Stomach (tissue), 9 donors: ENCODE measurements around the gene APOL2. TPM values are rescaled to one million over a fixed set of nuclear protein-coding genes. Genes with fewer than 3 reads are reported as not detected.
"Not testable (repeated sequence)": the region's sequence is repeated elsewhere in the genome, so short reads cannot be mapped to it uniquely, and the experiment has no call there.

Experiments used
- DNase-seq, 2 donors: peaks; one replicate each; pipeline versions ENCODE4 v3.0.0 to v3.0.0-alpha.2; 2013 to 2019
- H3K27ac ChIP-seq, 5 donors: fragments of 200-600 bp in 4 of 5; sonication (generic) in 4 of 5; one replicate each; pipeline ENCODE4 v1.5.1; 2013 to 2019; ENCODE audit warnings: mild to moderate bottlenecking in 1 of 5, moderate library complexity in 1 of 5
- H3K27me3 ChIP-seq, 3 donors: fragments of 200-600 bp; sonication (generic); one replicate each; pipeline ENCODE4 v1.5.1; 2017 to 2019; ENCODE audit warnings: mixed run types in 1 of 3
- H3K36me3 ChIP-seq, 4 donors: fragments of 200-600 bp; sonication (generic); 1 replicate in 3 of 4; 2 replicates in 1 of 4; pipeline ENCODE4 v1.5.1; 2016 to 2019
- H3K4me1 ChIP-seq, 4 donors: fragments of 200-600 bp; sonication (generic); one replicate each; pipeline ENCODE4 v1.5.1; 2016 to 2019
- H3K4me3 ChIP-seq, 4 donors: fragments of 200-600 bp; sonication (generic) in 3 of 4; one replicate each; pipeline ENCODE4 v1.5.1; 2016 to 2019; ENCODE audit warnings: mild to moderate bottlenecking in 1 of 4
- H3K9me3 ChIP-seq, 4 donors: fragments of 200-600 bp; sonication (generic); one replicate each; pipeline ENCODE4 v1.5.1; 2016 to 2019
- CTCF ChIP-seq, 7 experiments: fragments of 450-650 bp in 4 of 7; fragments of 200-600 bp in 3 of 7; sonication (generic) in 3 of 7; IDR thresholded peaks; one replicate each; pipeline ENCODE4 v1.5.1; 2016 to 2019; ENCODE audit warnings: antibody characterized with exemption in 7 of 7, control low read depth in 2 of 7, mild to moderate bottlenecking in 1 of 7
- EP300 ChIP-seq: sonication (generic); formaldehyde crosslinking; IDR thresholded peaks from one replicate; pipeline ENCODE4 v1.6.1; 2017; ENCODE audit warnings: antibody characterized with exemption
- POLR2A ChIP-seq, 4 donors: fragments of 450-650 bp; IDR thresholded peaks; one replicate each; pipeline ENCODE4 v1.6.1; 2016; ENCODE audit warnings: antibody characterized with exemption in 4 of 4, control low read depth in 2 of 4, mild to moderate bottlenecking in 1 of 4, moderate library complexity in 1 of 4
- POLR2AphosphoS5 ChIP-seq, 3 donors: sonication (generic); formaldehyde crosslinking; IDR thresholded peaks; one replicate each; pipeline ENCODE4 v1.6.1; 2016; ENCODE audit warnings: antibody characterized with exemption in 3 of 3
- WGBS, 5 donors: extraction: QIAGEN DNeasy Blood & Tissue Kit in 3 of 5; methylation state at CpG; one replicate each; pipeline versions ENCODE4 v1.1.5 to v1.1.7; 2013 to 2018; 5-methylcytosine and 5-hydroxymethylcytosine counted together
- intact Hi-C: fragments of 100-400 bp; cut with DNase I; formaldehyde crosslinking; loops from one replicate; pipeline ENCODE4 v1.15.1; 2023; ENCODE audit warnings: low total_unique reads
- polyA plus RNA-seq, 3 donors: library from polyadenylated mRNA; stranded (reverse); fragments of 200-250 nt; gene quantifications; one replicate each; pipeline ENCODE4 v1.2.3, GENCODE V29; 2013
- total RNA-seq, 5 donors: library from RNA; depleted of rRNA; stranded (reverse); fragments of >200 nt; gene quantifications; one replicate each; pipeline versions ENCODE4 v1.1.0 to v1.2.3, GENCODE V29; 2014 to 2016
- donor health status: healthy with polysubstance abuse.
- donor health status: Bipolar disorder and iron deficiency.
- donor health status: healthy.

The APOL2 gene
- total and polyA plus RNA-seq, 8 donors: 11.6 to 101 (median 35.5) TPM

- DNase-seq: peak; percentile 66 to 68
- intact Hi-C loops: no loop called here
- WGBS, 5 donors: 46 to 55% (median 52%) methylated on average over 6 to 7 of the region's 7 CpGs
- Histone ChIP-seq H3K9me3 (no peaks in the 10 kb centered on the region), H3K27me3 (no peaks in the 10 kb centered on the region), H3K27ac (peak overlapping the region; percentile 58 to 91 (median 84)), H3K4me1 (peaks cover 32 to 66% (median 48%) of the 10 kb centered on the region in 4 donors), H3K36me3 (peaks cover 0 to 27% (median 16%) of the 10 kb centered on the region in 4 donors), H3K4me3 (peak overlapping the region; percentile 51 to 72 (median 52))
- TF ChIP-seq EP300: no peak
- no peak for TF ChIP-seq CTCF (IDR thresholded peaks at IDR 0.05)
- no peak for TF ChIP-seq POLR2A (IDR thresholded peaks at IDR 0.05)
- TF ChIP-seq POLR2AphosphoS5 (IDR thresholded peaks at IDR 0.05): no peak
Measured at GRCh38 chr22:36253523-36254490, 14.5 kb upstream of the APOL2 start.

- TF ChIP-seq POLR2A (IDR thresholded peaks at IDR 0.05): no peak
- TF ChIP-seq EP300: no peak
- peak; percentile 44 to 90 (median 83) for TF ChIP-seq POLR2AphosphoS5 (IDR thresholded peaks at IDR 0.05)
- peak within 1 kb of the TSS; percentile 58 to 91 (median 84) for H3K27ac ChIP-seq
- 27 to 32% (median 31%) methylated on average over 10 of the region's 10 CpGs for WGBS, 5 donors
- peak within 1 kb of the TSS; percentile 51 to 72 (median 52) for H3K4me3 ChIP-seq
- intact Hi-C loops: no loop called here
- peaks cover 0 to 18% (median 12%) of the 10 kb centered on the region in 4 donors for H3K36me3 ChIP-seq
- H3K4me1 ChIP-seq: peaks cover 26 to 57% (median 40%) of the 10 kb centered on the region in 4 donors
- peak; percentile 63 to 86 for DNase-seq
- H3K9me3 ChIP-seq: no peaks in the 10 kb centered on the region
- no peaks in the 10 kb centered on the region for H3K27me3 ChIP-seq
Measured at GRCh38 chr22:36252754-36253522, 13.6 kb upstream of the APOL2 start, which contains the start of gene APOL1. APOL1 (plus strand) TSS chr22:36253133; CDS start chr22:36254956, 1,823 bp downstream.

GRCh38 chr22:36251979-36252608 is 12.8 kb upstream of the APOL2 start:
- peak overlapping the region in 4 of 5 donors; percentile 83 to 91 (median 87) for H3K27ac ChIP-seq
- H3K27me3 ChIP-seq, intact Hi-C loops, DNase-seq, H3K9me3 ChIP-seq, H3K36me3 ChIP-seq, H3K4me3 ChIP-seq: not testable (repeated sequence)
- 79 to 89% (median 85%) methylated on average over 7 of the region's 7 CpGs for WGBS, 5 donors
- peaks cover 26 to 50% (median 37%) of the 10 kb centered on the region in 4 donors for H3K4me1 ChIP-seq

- not testable (repeated sequence) for DNase-seq, H3K27me3 ChIP-seq
Measured at GRCh38 chr22:36250292-36250960, 11.1 kb upstream of the APOL2 start.

GRCh38 chr22:36249160-36249559 is 9.8 kb upstream of the APOL2 start:
- intact Hi-C loops: no loop called here
- Histone ChIP-seq H3K27me3 (no peaks in the 10 kb centered on the region), H3K4me1 (peaks cover 19 to 35% (median 25%) of the 10 kb centered on the region in 4 donors), H3K9me3 (no peaks in the 10 kb centered on the region), H3K36me3 (no peaks in the 10 kb centered on the region), H3K27ac (peak overlapping the region in 2 of 5 donors; percentile 68 to 74), H3K4me3 (no peak overlapping the region)
- 90 to 96% (median 94%) methylated on average over 2 of the region's 2 CpGs for WGBS, 5 donors
- DNase-seq: no peak
- TF ChIP-seq POLR2AphosphoS5 (IDR thresholded peaks at IDR 0.05) (no peak), EP300 (no peak), CTCF (IDR thresholded peaks at IDR 0.05) (no peak), POLR2A (IDR thresholded peaks at IDR 0.05) (no peak)

More at GRCh38 chr22:36250292-36250960, 11.1 kb upstream of the APOL2 start:
- intact Hi-C loops, H3K36me3 ChIP-seq, H3K9me3 ChIP-seq, H3K4me3 ChIP-seq: not testable (repeated sequence)
- WGBS, 5 donors: 76 to 83% (median 80%) methylated on average over 24 of the region's 24 CpGs
- H3K27ac ChIP-seq: peak overlapping the region in 3 of 5 donors; percentile 13 to 74 (median 68)
- peaks cover 26 to 36% (median 31%) of the 10 kb centered on the region in 4 donors for H3K4me1 ChIP-seq
